ENCODE results near the gene ADM2. TPM values are rescaled to one million over a fixed set of nuclear protein-coding genes. Genes with fewer than 3 reads are reported as not detected.

ADM2 gene
- total RNA-seq, 3 donors from 2014 or later (not counting 1 experiment from before 2014, with no cell fraction given), result 0.26 to 2.5 (median 1.5) TPM

DNA sequence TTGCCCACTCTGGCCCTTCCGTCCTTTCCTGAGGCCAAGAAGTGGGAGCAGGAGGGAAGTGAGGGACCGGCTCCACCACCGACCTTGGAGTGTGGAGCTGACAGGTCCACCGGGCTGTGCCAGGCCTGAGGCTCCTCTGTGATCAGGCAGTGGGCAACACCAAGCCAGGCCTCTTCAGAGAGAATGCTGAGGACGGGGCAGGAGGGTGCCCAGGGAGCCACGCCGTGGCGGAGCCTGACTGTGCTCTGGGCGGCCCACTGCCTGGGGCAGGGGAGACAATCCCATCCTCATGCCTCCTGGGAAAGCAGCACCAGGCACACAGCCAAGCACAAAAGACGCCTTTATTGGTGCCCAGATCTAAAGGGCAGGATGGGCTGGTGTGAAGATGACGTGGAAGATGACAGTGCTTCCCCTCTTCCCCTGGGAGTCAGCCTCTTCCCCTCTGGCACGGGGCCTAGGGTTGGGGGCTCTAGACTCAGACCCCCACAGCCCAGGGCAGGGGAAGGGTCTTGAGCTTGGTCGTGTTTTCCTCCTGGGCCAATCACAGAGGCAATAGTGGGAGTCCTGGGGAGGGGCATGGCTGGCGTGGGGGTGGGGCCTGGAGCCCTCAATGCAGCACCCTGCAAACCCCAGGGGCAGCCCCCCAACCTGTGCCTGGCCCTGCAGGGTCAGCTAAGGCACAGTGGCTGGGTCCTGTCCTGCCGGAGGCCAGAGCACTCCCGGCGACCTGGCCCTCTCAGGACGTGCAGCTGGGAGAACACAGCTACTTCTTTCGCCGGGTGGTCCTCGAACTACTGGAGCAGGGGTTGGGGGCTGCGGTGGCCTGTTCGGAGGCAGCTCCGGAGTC lies 21.5 kb downstream of the ADM2 start:
- DNase-seq (no peak), ATAC-seq (no peak)
- Mint-ChIP-seq H3K9me3 (no peaks in the 10 kb centered on the region), H3K4me3 (no peak overlapping the region), H3K27me3 (ENCODE audit: low read depth in 2 of 2) (peaks cover 0 to 1% of the 10 kb centered on the region in 2 donors), H3K36me3 (no peaks in the 10 kb centered on the region), H3K4me1 (peaks cover 0 to 11% of the 10 kb centered on the region in 2 donors), H3K27ac (no peak overlapping the region)
- Histone ChIP-seq H3K27me3 (ENCODE audit: control insufficient read depth, insufficient read depth, low read length) (no peaks in the 10 kb centered on the region), H3K27ac (ENCODE audit: low read length) (no peak overlapping the region), H3K4me3 (ENCODE audit: low read length) (no peak overlapping the region), H3K4me1 (ENCODE audit: control insufficient read depth, insufficient read depth, low read length) (peaks cover 26% of the 10 kb centered on the region), H3K36me3 (ENCODE audit: control insufficient read depth, insufficient read depth, low read length) (peaks cover 26% of the 10 kb centered on the region), H3K9me3 (ENCODE audit: control insufficient read depth, insufficient read depth, low read length) (no peaks in the 10 kb centered on the region)
- WGBS (ENCODE audit: insufficient coverage), result 95% methylated on average over 24 of the region's 24 CpGs
- TF ChIP-seq, protein P1, sequence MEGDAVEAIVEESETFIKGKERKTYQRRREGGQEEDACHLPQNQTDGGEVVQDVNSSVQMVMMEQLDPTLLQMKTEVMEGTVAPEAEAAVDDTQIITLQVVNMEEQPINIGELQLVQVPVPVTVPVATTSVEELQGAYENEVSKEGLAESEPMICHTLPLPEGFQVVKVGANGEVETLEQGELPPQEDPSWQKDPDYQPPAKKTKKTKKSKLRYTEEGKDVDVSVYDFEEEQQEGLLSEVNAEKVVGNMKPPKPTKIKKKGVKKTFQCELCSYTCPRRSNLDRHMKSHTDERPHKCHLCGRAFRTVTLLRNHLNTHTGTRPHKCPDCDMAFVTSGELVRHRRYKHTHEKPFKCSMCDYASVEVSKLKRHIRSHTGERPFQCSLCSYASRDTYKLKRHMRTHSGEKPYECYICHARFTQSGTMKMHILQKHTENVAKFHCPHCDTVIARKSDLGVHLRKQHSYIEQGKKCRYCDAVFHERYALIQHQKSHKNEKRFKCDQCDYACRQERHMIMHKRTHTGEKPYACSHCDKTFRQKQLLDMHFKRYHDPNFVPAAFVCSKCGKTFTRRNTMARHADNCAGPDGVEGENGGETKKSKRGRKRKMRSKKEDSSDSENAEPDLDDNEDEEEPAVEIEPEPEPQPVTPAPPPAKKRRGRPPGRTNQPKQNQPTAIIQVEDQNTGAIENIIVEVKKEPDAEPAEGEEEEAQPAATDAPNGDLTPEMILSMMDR (IDR thresholded peaks at IDR 0.05), result no peak
- intact Hi-C loops (cut with micrococcal nuclease), result no loop called here

DNA sequence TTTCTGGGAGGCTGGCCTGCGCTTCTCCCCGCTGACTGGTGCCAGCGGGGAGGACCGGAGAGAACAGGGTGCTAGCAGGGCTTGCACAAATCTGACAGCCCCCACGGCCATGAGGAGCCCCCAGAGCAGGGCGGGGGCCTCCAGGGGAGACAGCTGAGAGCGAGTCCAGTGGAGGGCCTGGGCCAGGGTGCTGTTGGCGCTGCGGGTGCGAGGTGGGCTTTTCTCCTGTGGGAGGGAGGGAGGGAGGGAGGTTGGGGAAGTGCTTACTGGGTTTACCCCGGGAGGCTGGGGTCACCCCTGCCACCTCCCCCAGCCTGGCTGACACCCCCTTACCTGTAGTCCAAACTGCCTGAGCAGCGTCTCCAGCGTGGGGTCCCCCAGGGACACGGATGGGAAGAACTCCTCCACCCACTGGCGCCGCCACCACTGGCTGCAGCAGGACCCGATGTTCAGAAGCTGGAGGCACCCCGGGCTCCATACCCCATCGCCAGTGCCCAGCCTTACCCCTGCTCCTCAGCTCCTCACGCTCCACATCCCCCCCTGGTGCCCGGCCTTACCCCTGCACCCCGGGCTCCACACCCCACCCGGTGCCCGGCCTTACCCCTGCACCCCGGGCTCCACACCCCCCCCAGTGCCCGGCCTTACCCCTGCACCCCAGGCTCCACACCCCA lies 22.3 kb downstream of the ADM2 start:
- H3K27me3 ChIP-seq (ENCODE audit: control insufficient read depth, insufficient read depth, low read length), result no peaks in the 10 kb centered on the region
- intact Hi-C loops (cut with micrococcal nuclease), result no loop called here
- Mint-ChIP-seq H3K27ac (no peak overlapping the region), H3K4me3 (no peak overlapping the region), H3K9me3 (no peaks in the 10 kb centered on the region), H3K36me3 (no peaks in the 10 kb centered on the region), H3K27me3 (ENCODE audit: low read depth in 2 of 2) (no peaks in the 10 kb centered on the region), H3K4me1 (peaks cover 1 to 18% of the 10 kb centered on the region in 2 donors)
- ATAC-seq (no peak), DNase-seq (no peak)
- TF ChIP-seq, protein P1 (IDR thresholded peaks at IDR 0.05), result no peak
- no peak overlapping the region for H3K4me3 ChIP-seq (ENCODE audit: low read length)
- H3K27ac ChIP-seq (ENCODE audit: low read length), result no peak overlapping the region
- no peaks in the 10 kb centered on the region for H3K9me3 ChIP-seq (ENCODE audit: control insufficient read depth, insufficient read depth, low read length)
- peaks cover 26% of the 10 kb centered on the region for H3K36me3 ChIP-seq (ENCODE audit: control insufficient read depth, insufficient read depth, low read length)
- H3K4me1 ChIP-seq (ENCODE audit: control insufficient read depth, insufficient read depth, low read length), result peaks cover 23% of the 10 kb centered on the region
- 94% methylated on average over 20 of the region's 26 CpGs for WGBS (ENCODE audit: insufficient coverage)

DNA sequence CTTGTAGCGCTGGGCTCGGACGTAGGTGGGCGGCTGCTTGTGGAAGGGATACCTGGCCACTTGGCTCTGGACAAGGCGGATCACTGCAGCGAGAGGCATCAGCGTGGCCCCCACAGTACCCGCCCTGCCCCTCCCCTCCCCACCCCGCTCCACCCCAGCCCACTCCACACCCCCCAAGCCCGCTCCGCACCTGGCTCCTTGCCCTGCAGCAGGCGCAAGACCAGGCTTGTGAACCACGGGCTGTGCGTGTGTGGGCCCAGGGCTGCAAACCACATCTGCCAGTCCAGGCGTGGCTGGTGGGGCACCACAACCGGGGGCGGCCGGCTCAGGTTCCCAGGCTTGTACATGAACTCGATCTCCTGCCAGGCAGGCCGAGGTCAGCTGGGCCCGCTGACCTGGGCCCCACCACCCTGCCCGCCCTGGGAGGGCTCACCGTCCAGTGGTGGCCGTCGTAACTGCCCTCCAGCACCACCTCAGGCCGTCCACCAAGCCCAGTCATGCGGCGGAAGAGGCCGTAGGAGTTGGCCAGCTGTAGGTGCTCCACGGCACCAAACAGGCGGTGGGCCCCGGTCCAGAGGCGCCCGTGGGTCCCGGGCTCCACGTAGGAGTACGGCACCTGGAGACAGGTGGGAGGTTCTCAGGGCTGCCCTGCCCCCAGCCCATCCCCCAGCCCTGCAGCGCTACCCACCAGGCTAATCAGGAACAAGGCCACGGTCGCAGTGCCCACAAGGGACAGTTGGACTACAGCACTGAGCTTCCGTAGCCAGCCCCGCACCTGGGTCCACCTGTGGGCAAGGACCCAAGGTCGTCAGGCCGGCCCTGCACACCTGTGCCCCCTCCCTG lies 23.2 kb downstream of the ADM2 start:
- TF ChIP-seq, protein P1 (IDR thresholded peaks at IDR 0.05), result no peak
- no peaks in the 10 kb centered on the region for H3K9me3 ChIP-seq (ENCODE audit: control insufficient read depth, insufficient read depth, low read length)
- Mint-ChIP-seq H3K27me3 (ENCODE audit: low read depth in 2 of 2) (no peaks in the 10 kb centered on the region), H3K9me3 (no peaks in the 10 kb centered on the region), H3K4me3 (no peak overlapping the region), H3K27ac (no peak overlapping the region), H3K4me1 (peaks cover 11 to 28% of the 10 kb centered on the region in 2 donors), H3K36me3 (no peaks in the 10 kb centered on the region)
- intact Hi-C loops (cut with micrococcal nuclease), result loop anchor here (5.0 kb wide), 3 partner anchors 32 to 78 kb away; partner anchors contain the start of genes CHKB and SYCE3
- H3K4me1 ChIP-seq (ENCODE audit: control insufficient read depth, insufficient read depth, low read length), result peaks cover 26% of the 10 kb centered on the region
- no peaks in the 10 kb centered on the region for H3K27me3 ChIP-seq (ENCODE audit: control insufficient read depth, insufficient read depth, low read length)
- ATAC-seq (no peak), DNase-seq (no peak)
- 90% methylated on average over 42 of the region's 44 CpGs for WGBS (ENCODE audit: insufficient coverage)
- no peak overlapping the region for H3K4me3 ChIP-seq (ENCODE audit: low read length)
- H3K27ac ChIP-seq (ENCODE audit: low read length), result no peak overlapping the region
- peaks cover 26% of the 10 kb centered on the region for H3K36me3 ChIP-seq (ENCODE audit: control insufficient read depth, insufficient read depth, low read length)
